GM13976 (cell line): ENCODE data around the gene MFSD1.
"Not testable (repeated sequence)": the region's sequence is repeated elsewhere in the genome, so short reads cannot be mapped to it uniquely, and the experiment has no call there.

Source experiments
- DNase-seq: peaks from one replicate; pipeline ENCODE4 v3.0.0; 2012; ENCODE audit warnings: low spot score
- in situ Hi-C: fragments of 300-500 bp; cut with MboI; formaldehyde crosslinking; loops from one replicate; pipeline ENCODE4 v1.12.0; 2022; ENCODE audit warnings: low sequenced_read_pairs, mixed read lengths, inconsistent platforms; ENCODE audit not compliant: unreplicated experiment
- TF ChIP-seq, protein P1 (sequence below): IDR thresholded peaks from 2 replicates; pipeline ENCODE4 v1.5.1; 2012; ENCODE audit warnings: borderline replicate concordance, mild to moderate bottlenecking; ENCODE audit not compliant: insufficient read depth; ENCODE audit errors: extremely low read depth, missing control alignments, control extremely low read depth

The MFSD1 gene

DNA sequence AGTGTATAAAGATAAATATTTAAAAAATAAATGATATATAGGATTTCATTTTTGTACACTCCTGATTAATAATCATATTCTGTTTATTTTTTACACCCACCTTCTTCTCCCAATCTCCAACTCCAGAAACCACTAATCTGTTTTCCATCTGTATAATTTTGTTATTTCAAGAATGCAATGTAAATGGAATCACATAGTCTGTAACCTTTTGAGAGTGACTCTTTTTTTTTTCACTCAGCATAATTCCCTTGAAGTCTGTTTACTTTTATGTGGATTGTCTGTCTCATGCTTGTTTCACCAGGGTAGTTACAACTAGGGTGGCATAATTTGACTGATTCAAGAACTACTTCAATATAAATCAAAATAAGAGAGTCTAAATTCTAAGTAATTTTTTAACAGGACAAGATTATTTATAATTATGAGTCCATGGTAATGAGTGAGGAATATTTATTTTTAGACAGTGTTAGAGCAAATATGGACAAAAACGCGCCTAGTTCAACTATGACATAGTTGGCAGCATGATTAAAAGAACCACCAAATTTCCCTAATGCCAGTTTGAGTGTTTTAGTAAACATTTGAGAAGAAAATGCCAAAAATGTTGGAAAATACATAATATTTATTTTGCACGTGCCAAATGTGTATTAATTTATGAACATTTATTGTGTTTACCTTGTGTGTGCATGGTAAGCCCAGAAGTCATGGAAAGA lies 19.4 kb upstream of the MFSD1 start:
- TF ChIP-seq, protein P1, sequence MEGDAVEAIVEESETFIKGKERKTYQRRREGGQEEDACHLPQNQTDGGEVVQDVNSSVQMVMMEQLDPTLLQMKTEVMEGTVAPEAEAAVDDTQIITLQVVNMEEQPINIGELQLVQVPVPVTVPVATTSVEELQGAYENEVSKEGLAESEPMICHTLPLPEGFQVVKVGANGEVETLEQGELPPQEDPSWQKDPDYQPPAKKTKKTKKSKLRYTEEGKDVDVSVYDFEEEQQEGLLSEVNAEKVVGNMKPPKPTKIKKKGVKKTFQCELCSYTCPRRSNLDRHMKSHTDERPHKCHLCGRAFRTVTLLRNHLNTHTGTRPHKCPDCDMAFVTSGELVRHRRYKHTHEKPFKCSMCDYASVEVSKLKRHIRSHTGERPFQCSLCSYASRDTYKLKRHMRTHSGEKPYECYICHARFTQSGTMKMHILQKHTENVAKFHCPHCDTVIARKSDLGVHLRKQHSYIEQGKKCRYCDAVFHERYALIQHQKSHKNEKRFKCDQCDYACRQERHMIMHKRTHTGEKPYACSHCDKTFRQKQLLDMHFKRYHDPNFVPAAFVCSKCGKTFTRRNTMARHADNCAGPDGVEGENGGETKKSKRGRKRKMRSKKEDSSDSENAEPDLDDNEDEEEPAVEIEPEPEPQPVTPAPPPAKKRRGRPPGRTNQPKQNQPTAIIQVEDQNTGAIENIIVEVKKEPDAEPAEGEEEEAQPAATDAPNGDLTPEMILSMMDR: no peak
- in situ Hi-C loops: loop anchor here (25.0 kb wide), 1 partner anchor 1170 kb away; no protein-coding TSS in a partner anchor
- DNase-seq: no peak

DNA sequence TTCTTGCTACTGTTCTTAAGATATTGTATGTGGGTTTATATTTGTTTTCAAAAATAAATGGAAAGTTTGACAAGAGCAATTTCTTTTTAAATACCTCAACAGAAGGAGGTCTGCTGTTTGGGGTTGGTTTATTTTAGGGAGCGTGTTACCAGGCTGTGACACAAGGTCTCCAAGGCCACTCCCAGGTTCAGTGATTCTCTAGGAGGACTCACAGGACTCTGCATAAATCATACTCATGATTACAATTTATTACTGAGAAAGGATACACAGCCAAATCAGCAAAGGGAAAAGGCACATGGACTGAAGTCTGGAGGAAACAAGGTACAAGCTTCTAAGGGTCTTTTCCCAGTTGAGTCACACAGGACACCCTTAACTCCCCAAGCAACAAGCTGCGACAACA lies 18.8 kb upstream of the MFSD1 start:
- TF ChIP-seq, protein P1: no peak
- in situ Hi-C loops: loop anchor here (25.0 kb wide), 1 partner anchor 1171 kb away; no protein-coding TSS in a partner anchor
- DNase-seq: no peak

DNA sequence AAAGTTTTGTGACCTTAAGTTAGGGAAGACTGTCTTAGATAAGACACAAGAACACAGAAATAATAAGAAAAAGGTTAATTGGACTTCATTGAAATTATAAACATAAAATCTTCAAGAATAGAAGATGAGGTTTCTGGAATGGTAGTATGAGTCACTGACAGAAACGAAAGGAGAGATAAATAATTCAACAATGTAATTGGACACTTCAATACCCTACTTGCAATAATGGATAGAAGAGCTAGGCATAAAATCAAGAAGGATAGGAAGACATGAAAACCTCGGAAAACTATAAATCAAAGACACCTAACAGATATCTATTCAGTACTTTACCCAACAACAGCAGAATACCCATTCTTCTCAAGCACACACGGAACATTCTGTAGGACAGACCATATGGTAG lies 15.9 kb upstream of the MFSD1 start:
- no peak for DNase-seq
- in situ Hi-C loops: loop anchor here (25.0 kb wide), 1 partner anchor 1174 kb away; no protein-coding TSS in a partner anchor
- TF ChIP-seq, protein P1: no peak

DNA sequence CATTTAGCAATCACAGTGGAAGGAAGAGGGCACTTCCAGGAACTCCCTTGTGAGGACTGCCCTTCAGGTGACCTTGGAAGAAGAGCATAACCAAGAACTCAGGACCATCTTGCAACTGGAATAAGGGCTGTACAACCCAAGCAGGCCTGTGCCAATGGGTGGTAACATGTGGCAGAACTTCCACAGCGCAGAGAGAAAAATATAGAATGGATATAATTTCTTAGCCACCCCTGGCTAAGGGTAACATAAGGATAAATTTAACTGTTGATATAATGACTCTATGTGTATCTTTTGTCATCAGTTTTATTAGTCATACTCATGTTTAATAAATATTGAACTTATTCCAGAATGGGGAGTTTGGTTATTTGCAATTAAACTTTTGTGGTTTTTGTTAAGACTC lies 13.4 kb upstream of the MFSD1 start:
- in situ Hi-C loops: loop anchor here (25.0 kb wide), 1 partner anchor 1176 kb away; no protein-coding TSS in a partner anchor
- no peak for DNase-seq
- TF ChIP-seq, protein P1: no peak

DNA sequence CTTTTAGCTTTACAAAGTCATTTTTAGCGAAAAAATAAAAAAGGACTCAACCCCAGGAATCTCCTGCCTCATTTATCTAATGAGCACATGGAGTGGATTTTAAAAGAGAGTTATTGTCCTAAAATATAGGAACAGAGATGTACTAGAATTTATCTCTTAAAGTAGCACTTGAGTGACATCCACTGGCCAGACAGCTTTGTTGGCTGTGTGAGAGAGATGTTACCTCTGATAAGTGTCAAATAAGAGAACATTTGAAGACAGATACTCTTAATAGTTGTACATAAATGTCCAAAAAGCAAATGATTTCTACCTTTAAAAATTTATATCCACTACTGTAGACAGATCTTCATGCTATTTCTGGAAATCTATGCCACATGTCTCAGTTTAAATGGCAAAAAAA lies 12.3 kb upstream of the MFSD1 start:
- in situ Hi-C loops: loop anchor here (25.0 kb wide), 1 partner anchor 1177 kb away; no protein-coding TSS in a partner anchor
- DNase-seq: no peak
- TF ChIP-seq, protein P1: peak; percentile 28

DNA sequence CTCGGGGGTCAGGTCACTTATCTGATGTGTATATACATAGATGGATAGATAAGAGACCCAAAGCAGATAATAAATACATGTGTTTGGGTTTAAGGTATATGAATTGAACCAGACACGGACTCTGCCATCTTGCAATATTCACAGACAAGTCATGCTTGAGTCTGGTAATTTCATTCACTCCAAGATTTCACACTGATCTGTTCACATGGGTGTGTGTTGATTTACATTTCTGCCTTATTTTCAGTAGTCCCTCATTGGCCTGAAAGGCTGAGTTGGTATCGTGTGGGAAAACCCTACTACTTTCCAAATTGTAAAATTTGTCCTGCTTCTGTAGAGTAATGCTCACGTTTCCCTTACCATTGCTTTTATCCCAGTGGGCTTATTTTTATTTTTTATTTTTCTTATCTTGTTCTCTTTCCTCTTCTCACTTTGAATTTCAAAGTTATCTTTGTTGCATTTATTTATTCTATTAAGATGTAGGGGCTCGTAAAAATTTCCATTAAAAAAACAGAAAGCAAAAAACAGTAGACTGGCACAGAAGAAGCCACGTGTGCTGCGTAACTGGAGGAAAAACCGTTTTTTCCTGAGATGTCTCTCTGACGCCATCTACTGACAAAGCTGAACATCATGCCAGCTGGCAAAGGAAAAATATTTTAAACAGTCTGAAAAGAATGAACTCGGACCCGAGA lies 10.8 kb upstream of the MFSD1 start:
- TF ChIP-seq, protein P1: peak; percentile 66
- DNase-seq: peak; percentile 37
- in situ Hi-C loops: loop anchor here (10.0 to 25.0 kb wide), 2 partner anchors 66 to 1179 kb away; no protein-coding TSS in a partner anchor

DNA sequence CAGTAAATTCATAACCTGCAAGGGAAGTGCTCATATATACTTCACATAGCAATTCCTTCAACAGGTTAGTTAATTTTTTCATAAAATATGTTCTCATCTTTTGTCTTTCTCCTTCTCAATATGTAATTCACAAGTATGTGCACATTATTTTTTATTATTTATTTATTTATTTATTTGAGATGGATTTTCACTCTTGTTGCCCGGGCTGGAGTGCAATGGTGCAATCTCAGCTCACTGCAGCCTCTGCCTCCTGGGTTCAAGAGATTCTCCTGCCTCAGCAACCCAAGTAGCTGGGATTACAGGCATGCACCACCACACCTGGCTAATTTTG lies 10.3 kb upstream of the MFSD1 start:
- DNase-seq: not testable (repeated sequence)
- in situ Hi-C loops: loop anchor here (10.0 to 25.0 kb wide), 2 partner anchors 67 to 1179 kb away; no protein-coding TSS in a partner anchor
